Mucosa of descending colon (tissue), 3 donors: Measurements from ENCODE around the gene KLHL11. TPM values are rescaled to one million over a fixed set of nuclear protein-coding genes. Genes with fewer than 3 reads are reported as not detected.
A peak's percentile ranks its signal among the peaks of the same experiment; 100 is the strongest.
"Not testable (repeated sequence)": the region's sequence is repeated elsewhere in the genome, so short reads cannot be mapped to it uniquely, and the experiment has no call there.

Experiments used
- ATAC-seq: fragments of 200-7000 bp; cut with Tn5 transposase; one replicate; pipeline ENCODE4 v1.9.1; 2020; ENCODE audit warnings: mild to moderate bottlenecking, moderate library complexity
- DNase-seq, 3 donors: peaks; one replicate each; pipeline ENCODE4 v3.0.0-alpha.2; 2020
- H3K36me3 ChIP-seq: fragments of 200-600 bp; one replicate; pipeline ENCODE4 v1.8.0; 2021; ENCODE audit warnings: low read depth, mild to moderate bottlenecking
- H3K4me1 ChIP-seq: fragments of 200-600 bp; one replicate; pipeline ENCODE4 v1.8.0; 2021; ENCODE audit warnings: low read depth, mild to moderate bottlenecking
- H3K4me3 ChIP-seq: fragments of 200-600 bp; one replicate; pipeline ENCODE4 v1.8.0; 2021; ENCODE audit warnings: mild to moderate bottlenecking
- H3K9me3 ChIP-seq: fragments of 200-600 bp; one replicate; pipeline ENCODE4 v1.8.0; 2021; ENCODE audit warnings: mild to moderate bottlenecking
- CTCF ChIP-seq: fragments of 200-600 bp; IDR thresholded peaks from one replicate; pipeline ENCODE4 v1.8.0; 2022; ENCODE audit warnings: antibody characterized with exemption, mild to moderate bottlenecking
- intact Hi-C, 2 donors: fragments of 100-400 bp; cut with DNase I in 1 of 2; cut with micrococcal nuclease in 1 of 2; formaldehyde crosslinking; loops; one replicate each; pipeline versions ENCODE4 v1.11.0 to v1.11.1; 2022; cut with DNase I, micrococcal nuclease
- total RNA-seq, 3 donors: library from RNA; stranded (reverse); fragmentation: NEBNext Ultra II Directional in 2 of 3; extraction: Animal tissue kit (Norgen Biotek cat#: 25700) in 2 of 3; gene quantifications; one replicate each; pipeline versions ENCODE4 v1.2.1 to v1.2.4, GENCODE V29; 2021 to 2023
- donor health status: DM: no; HTN: no; CAD: no; lungs with moderate emphysema.
- donor health status: DM: no; HTN: no; CAD: no.
- donor health status: DM: no; HTN: yes; CAD: no.

KLHL11 gene
- total RNA-seq, 3 donors from 2014 or later, result 7.6 to 14.7 (median 8.5) TPM

GRCh38 chr17:41837761-41838538, 27.3 kb downstream of the KLHL11 start, which contains the start of gene KLHL10:
Gene KLHL10 (plus strand): TSS chr17:41837825. CDS start chr17:41837933, 108 bp downstream.
- ATAC-seq (no peak), DNase-seq (no peak)
- no peak within 1 kb of the TSS for H3K4me3 ChIP-seq
- H3K36me3 ChIP-seq, result no peaks in the 10 kb centered on the region
- TF ChIP-seq CTCF, result no peak
- peaks cover 6% of the 10 kb centered on the region for H3K4me1 ChIP-seq
- intact Hi-C loops, result no loop called here
- no peaks in the 10 kb centered on the region for H3K9me3 ChIP-seq

DNA sequence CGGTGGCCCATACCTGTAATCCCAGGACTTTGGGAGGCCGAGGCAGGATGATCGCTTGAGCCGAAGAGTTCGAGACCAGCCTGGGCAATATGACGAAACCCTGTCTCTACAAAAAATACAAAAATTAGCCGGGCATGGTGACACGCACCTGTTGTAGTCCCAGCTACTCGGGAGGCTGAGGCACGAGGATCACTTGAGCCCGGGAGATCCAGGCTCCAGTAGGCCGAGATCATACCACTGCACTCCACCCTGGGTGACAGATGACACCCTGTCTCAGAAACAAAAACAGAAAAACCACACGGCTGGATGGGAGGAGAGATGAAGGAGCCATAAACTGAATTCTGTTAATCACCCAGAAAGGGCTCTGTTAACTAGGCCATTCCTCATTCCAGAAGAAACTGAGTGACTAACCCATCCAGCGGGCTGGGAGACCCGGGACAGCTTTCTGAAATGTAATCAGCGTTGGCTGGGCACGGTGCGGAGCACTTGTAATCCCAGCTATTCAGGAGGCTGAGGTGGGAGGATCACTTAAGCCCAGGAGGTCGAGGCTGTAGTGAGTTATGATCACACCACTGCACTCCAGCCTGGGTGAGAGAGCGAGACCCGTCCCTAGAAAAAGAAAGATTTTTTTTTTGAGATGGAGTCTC, 28.6 kb downstream of the KLHL11 start:
- no peaks in the 10 kb centered on the region for H3K9me3 ChIP-seq
- no peaks in the 10 kb centered on the region for H3K36me3 ChIP-seq
- DNase-seq (no peak), ATAC-seq (no peak)
- peaks cover 6% of the 10 kb centered on the region for H3K4me1 ChIP-seq
- intact Hi-C loops, result no loop called here
- no peak for TF ChIP-seq CTCF
- no peak overlapping the region for H3K4me3 ChIP-seq

DNA sequence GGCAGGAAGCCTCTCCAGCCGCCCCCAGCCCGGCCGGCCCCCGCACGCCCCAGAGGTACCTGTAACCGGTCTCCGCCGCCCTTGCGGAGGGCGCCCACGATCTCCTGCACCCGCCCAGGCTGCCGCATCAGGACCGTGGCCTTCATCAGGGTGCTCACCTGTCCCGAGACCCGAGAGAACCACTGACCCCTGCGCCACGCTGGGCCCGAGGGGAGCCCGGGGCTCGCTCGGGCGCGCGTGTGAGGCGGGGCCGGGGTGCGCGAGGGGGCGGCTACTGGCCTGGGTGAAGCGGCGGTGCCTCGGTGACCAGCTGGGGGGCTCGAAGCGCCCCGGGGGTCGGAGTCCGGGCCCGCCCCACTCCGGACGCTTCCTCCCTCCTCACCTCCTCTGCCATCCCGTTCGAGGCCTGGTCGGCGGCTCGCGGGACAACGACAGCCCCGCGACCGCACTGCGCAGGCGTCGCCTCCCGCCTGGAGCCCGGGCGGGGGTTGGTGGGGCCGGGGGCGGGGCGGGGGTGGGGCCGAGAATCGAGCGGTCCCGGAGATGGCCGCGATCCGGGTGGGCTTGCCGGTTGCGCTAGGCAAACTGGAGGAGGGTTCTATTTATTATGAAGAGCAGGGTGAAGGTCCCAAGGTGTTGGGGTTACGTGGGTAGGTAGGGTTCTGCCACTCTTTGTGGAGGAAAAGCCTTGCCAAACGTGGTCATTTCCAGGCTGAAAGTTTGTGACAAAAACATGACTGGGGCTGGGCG, 29.2 kb downstream of the KLHL11 start, which contains the start of gene NT5C3B:
TSS of gene NT5C3B (minus strand) at position 433 of the 750 bp plus-strand sequence. CDS start at position 394, 39 bp downstream.
- no peaks in the 10 kb centered on the region for H3K36me3 ChIP-seq
- H3K4me1 ChIP-seq, result peaks cover 6% of the 10 kb centered on the region
- H3K4me3 ChIP-seq, result peak within 1 kb of the TSS; percentile 56
- H3K9me3 ChIP-seq, result no peaks in the 10 kb centered on the region
- DNase-seq (peak; percentile 56 to 71 (median 69)), ATAC-seq (peak; percentile 94)
- TF ChIP-seq CTCF, result no peak
- intact Hi-C loops, result no loop called here

GRCh38 chr17:41835214-41835799, 29.9 kb downstream of the KLHL11 start:
- Histone ChIP-seq H3K9me3 (no peaks in the 10 kb centered on the region), H3K4me1 (peaks cover 6% of the 10 kb centered on the region), H3K4me3 (peak overlapping the region; percentile 56), H3K36me3 (no peaks in the 10 kb centered on the region)
- no peak for DNase-seq
- ATAC-seq, result peak; percentile 50
- TF ChIP-seq CTCF, result no peak
- intact Hi-C loops, result no loop called here

- H3K36me3 ChIP-seq, H3K4me1 ChIP-seq, ATAC-seq, H3K9me3 ChIP-seq, H3K4me3 ChIP-seq, intact Hi-C loops: not testable (repeated sequence)
- peak in 1 of 3 donors; percentile 11 for DNase-seq
Measured at GRCh38 chr17:41829961-41830360, 35.3 kb downstream of the KLHL11 start.
